BJ (cell line): ENCODE measurements around the gene SUGP2. TPM values are rescaled to one million over a fixed set of nuclear protein-coding genes. Genes with fewer than 3 reads are reported as not detected.

Source experiments
- CTCF ChIA-PET: fragments of 350-600 bp; formaldehyde crosslinking; extraction: SDS; loops from one replicate; lab custom pipeline; 2021; ENCODE audit warnings: antibody characterized with exemption, inconsistent platforms; lab: Yijun Ruan, JAX
- POLR2A ChIA-PET: fragments of 300-600 bp; sonication (Branson Sonifier 250); formaldehyde crosslinking; extraction: SDS; loops from one replicate; lab custom pipeline; 2021; ENCODE audit warnings: antibody characterized with exemption; lab: Charles Lee
- DNase-seq: peaks from one replicate; pipeline ENCODE4 v3.0.0-alpha.2; 2011; ENCODE audit warnings: low read depth
- H3K27me3 ChIP-seq: 2 replicates; pipeline ENCODE4 v1.6.0; 2011; ENCODE audit warnings: low read length; ENCODE audit not compliant: control insufficient read depth, insufficient read depth
- H3K36me3 ChIP-seq: 2 replicates; pipeline ENCODE4 v1.5.1; 2011; ENCODE audit warnings: low read length; ENCODE audit not compliant: control insufficient read depth, insufficient read depth
- H3K4me3 ChIP-seq: 2 replicates; pipeline ENCODE4 v1.5.1; 2011; ENCODE audit warnings: low read depth, mild to moderate bottlenecking, control low read depth, low read length
- polyA plus RNA-seq: library from polyadenylated mRNA; depleted of rRNA; stranded (reverse); fragments of >200 nt; gene quantifications from 2 replicates; pipeline ENCODE4 v1.2.3, GENCODE V29; 2011
- TF ChIP-seq, protein P1 (sequence below): IDR thresholded peaks from 2 replicates; pipeline ENCODE4 v1.5.1; 2011; ENCODE audit warnings: low read depth, mild to moderate bottlenecking, control low read depth, inconsistent platforms, low read length, moderate library complexity; ENCODE audit not compliant: insufficient read depth

SUGP2 gene
- polyA plus RNA-seq, 1 experiment, result 37.4 TPM

- Histone ChIP-seq H3K4me3 (no peak overlapping the region), H3K36me3 (peaks cover 1% of the 10 kb centered on the region; the same call in 1 of the 2 replicates), H3K27me3 (no peaks in the 10 kb centered on the region)
- ChIA-PET POLR2A (no interaction called here), CTCF (interaction anchor here (2.3 kb wide), 1 partner anchor 9 kb away, joined by 11 read pairs; no protein-coding TSS in a partner anchor)
- DNase-seq, result no peak
- TF ChIP-seq, protein P1, sequence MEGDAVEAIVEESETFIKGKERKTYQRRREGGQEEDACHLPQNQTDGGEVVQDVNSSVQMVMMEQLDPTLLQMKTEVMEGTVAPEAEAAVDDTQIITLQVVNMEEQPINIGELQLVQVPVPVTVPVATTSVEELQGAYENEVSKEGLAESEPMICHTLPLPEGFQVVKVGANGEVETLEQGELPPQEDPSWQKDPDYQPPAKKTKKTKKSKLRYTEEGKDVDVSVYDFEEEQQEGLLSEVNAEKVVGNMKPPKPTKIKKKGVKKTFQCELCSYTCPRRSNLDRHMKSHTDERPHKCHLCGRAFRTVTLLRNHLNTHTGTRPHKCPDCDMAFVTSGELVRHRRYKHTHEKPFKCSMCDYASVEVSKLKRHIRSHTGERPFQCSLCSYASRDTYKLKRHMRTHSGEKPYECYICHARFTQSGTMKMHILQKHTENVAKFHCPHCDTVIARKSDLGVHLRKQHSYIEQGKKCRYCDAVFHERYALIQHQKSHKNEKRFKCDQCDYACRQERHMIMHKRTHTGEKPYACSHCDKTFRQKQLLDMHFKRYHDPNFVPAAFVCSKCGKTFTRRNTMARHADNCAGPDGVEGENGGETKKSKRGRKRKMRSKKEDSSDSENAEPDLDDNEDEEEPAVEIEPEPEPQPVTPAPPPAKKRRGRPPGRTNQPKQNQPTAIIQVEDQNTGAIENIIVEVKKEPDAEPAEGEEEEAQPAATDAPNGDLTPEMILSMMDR, result no peak
Observed at GRCh38 chr19:18948976-18949356, 84.4 kb downstream of the SUGP2 start.

DNA sequence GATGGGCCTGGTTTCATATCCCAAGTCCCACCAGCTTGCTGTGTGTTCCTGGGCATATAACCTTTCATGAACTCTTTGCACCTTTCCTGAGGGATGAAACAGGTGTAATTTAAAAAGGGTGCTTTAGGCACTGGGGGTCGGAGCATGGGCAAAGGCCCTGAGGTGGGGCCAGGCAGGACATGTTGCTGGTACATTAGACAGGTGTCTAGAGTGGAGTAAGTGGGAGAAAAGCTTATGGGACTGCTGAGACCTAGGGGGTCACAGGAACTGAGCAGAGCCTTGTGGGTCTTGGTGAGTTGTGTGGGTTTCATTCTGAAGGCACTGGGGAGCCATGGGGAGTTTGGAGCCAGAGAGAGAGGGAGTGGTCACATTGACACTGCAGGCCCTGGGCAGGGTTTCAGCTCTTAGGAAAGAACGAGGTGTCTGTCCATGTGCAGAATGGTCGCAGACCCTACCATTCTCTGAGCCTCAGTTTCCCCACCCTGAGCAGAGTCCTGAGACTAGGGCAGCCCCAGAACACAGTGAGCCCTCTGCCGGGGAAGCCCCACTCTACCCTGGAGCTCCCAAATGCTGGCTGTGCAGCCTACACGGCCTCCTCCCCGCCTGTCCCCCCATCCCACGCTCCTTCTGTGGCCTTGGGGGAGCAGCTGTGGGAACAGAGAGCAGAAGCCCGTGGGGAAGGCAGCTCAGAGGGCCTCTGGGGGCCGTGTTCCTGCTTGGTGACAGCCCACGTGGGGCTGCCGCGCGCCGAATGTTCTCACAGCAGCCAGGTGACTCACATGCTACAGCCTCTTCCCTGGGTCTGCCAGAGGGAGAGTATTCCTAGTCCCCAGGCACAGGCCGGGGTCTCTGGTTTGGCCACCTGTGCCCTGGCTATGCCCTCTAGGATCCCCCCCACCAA, 85.0 kb downstream of the SUGP2 start:
- H3K4me3 ChIP-seq, result no peak overlapping the region
- ChIA-PET CTCF (interaction anchor here (2.3 to 3.3 kb wide), 2 partner anchors 9 to 38 kb away, joined by 11 read pairs; no protein-coding TSS in a partner anchor), POLR2A (no interaction called here)
- TF ChIP-seq, protein P1, result no peak
- DNase-seq, result no peak
- H3K36me3 ChIP-seq, result peaks cover 3% of the 10 kb centered on the region; the same call in 1 of the 2 replicates
- no peaks in the 10 kb centered on the region for H3K27me3 ChIP-seq

DNA sequence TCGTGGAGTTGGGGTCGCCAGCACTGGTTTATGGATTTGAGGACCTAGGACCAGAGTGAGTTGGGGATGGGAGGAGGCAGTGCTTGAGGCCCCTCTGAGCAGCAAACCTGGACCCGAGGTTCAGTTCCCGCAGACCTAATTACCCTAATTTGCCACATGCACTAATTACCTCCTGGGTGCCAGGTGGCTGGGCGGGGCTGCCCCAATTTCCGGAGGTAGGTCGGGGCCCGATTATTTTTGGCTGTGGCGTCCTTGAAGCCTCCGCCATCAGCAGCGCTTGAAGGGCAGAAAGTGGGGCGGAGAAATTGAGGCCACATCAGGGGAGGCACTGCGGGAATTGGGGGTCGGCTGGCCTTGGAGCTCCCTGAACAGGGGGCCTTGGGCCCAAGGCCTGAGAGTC, 86.4 kb downstream of the SUGP2 start:
- no peak overlapping the region for H3K4me3 ChIP-seq
- peaks cover 3% of the 10 kb centered on the region; the same call in 1 of the 2 replicates for H3K36me3 ChIP-seq
- no peaks in the 10 kb centered on the region for H3K27me3 ChIP-seq
- POLR2A ChIA-PET, result no interaction called here
- DNase-seq, result no peak
- CTCF ChIA-PET, result interaction anchor here (3.3 kb wide), 1 partner anchor 40 kb away, joined by 11 read pairs; no protein-coding TSS in a partner anchor
- TF ChIP-seq, protein P1, result no peak

- no peak for DNase-seq
- Histone ChIP-seq H3K27me3 (no peaks in the 10 kb centered on the region), H3K36me3 (peaks cover 3% of the 10 kb centered on the region; the same call in 1 of the 2 replicates), H3K4me3 (no peak overlapping the region)
- ChIA-PET POLR2A (no interaction called here), CTCF (interaction anchor here (3.3 kb wide), 1 partner anchor 40 kb away, joined by 11 read pairs; no protein-coding TSS in a partner anchor)
- TF ChIP-seq, protein P1, result no peak
Observed at GRCh38 chr19:18946335-18946734, 87.0 kb downstream of the SUGP2 start.

DNA sequence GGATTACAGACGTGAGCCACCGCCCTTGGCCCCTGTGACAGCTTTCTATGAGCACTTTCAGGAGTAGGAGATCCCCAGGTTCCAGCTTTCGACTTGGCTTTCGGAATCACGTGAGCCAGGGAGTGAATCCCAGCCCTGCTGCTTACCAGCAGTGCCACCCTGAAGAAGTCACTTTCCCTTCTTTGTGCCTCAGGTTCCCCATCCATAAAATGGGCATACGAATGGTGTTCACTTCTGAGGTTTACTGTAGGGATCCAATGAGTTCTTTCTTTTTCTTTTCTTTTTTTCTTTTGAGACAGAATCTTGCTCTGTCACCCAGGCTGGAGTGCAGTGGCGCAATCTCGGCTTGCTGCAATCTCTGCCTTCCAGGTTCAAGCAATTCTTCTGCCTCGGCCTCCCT, 88.0 kb downstream of the SUGP2 start:
- H3K4me3 ChIP-seq, result no peak overlapping the region
- no peaks in the 10 kb centered on the region for H3K27me3 ChIP-seq
- CTCF ChIA-PET, result interaction anchor here (1.1 to 3.3 kb wide), 2 partner anchors 39 to 41 kb away, joined by 6 to 11 read pairs; no protein-coding TSS in a partner anchor
- no peak for DNase-seq
- TF ChIP-seq, protein P1, result no peak
- POLR2A ChIA-PET, result no interaction called here
- peaks cover 3% of the 10 kb centered on the region; the same call in 1 of the 2 replicates for H3K36me3 ChIP-seq
